ENCODE measurements around the gene GCK. TPM values are rescaled to one million over a fixed set of nuclear protein-coding genes. Genes with fewer than 3 reads are reported as not detected.

The GCK gene
- total and polyA plus RNA-seq, 3 donors from 2014 or later = 0.90 to 1.2 (median 0.94) TPM

DNA sequence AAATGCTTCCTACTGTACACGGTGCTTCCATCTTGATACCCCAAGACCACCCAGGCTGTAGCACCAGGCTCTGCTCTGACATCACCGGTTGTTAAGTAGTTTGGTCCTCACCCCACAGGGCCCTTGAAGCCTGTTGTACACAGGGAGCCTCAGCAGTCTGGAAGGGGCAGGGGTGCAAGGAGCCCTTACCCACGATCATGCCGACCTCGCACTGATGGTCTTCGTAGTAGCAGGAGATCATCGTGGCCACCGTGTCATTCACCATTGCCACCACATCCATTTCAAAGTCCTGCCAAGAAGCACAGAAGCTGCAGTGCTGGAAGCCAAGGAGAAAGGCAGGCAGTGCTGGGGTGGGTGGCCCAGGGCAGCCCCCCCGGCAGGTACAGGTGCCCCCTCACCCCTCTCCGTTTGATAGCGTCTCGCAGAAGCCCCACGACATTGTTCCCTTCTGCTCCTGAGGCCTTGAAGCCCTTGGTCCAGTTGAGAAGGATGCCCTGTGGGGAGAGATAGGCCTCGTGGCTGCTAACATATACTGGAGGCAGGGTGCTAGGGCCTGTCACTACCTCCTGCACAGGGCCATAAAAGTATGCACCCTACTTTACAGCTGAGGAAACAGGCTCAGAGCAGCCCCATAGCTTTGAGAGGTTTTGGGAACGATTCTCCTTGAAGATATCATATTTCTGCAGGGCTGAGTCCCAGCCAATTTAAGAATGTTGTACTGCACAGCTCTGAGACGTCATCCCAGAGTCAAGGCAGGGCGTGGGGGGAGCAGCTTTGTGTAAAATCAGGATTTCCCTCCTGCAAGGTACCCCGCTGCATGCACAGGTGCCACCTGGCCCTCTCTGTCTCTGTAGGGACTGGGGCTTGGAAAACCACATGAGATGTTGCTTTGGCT is 39.4 kb downstream of the GCK start:
- TF ChIP-seq, protein P1, sequence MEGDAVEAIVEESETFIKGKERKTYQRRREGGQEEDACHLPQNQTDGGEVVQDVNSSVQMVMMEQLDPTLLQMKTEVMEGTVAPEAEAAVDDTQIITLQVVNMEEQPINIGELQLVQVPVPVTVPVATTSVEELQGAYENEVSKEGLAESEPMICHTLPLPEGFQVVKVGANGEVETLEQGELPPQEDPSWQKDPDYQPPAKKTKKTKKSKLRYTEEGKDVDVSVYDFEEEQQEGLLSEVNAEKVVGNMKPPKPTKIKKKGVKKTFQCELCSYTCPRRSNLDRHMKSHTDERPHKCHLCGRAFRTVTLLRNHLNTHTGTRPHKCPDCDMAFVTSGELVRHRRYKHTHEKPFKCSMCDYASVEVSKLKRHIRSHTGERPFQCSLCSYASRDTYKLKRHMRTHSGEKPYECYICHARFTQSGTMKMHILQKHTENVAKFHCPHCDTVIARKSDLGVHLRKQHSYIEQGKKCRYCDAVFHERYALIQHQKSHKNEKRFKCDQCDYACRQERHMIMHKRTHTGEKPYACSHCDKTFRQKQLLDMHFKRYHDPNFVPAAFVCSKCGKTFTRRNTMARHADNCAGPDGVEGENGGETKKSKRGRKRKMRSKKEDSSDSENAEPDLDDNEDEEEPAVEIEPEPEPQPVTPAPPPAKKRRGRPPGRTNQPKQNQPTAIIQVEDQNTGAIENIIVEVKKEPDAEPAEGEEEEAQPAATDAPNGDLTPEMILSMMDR (IDR thresholded peaks at IDR 0.05) = no peak
- no peak for TF ChIP-seq POLR2A (IDR thresholded peaks at IDR 0.05)
- intact Hi-C loops (cut with DNase I; ENCODE audit: low total_unique reads) = no loop called here
- Histone ChIP-seq H3K9me3 (no peaks in the 10 kb centered on the region), H3K27me3 (no peaks in the 10 kb centered on the region), H3K27ac (no peak overlapping the region), H3K4me3 (no peak overlapping the region), H3K36me3 (ENCODE audit: low read depth, missing control alignments) (no peaks in the 10 kb centered on the region), H3K4me1 (peaks cover 5% of the 10 kb centered on the region)
- DNase-seq = no peak
- 83 to 97% methylated on average over 9 to 18 of the region's 18 CpGs for WGBS, 2 donors

DNA sequence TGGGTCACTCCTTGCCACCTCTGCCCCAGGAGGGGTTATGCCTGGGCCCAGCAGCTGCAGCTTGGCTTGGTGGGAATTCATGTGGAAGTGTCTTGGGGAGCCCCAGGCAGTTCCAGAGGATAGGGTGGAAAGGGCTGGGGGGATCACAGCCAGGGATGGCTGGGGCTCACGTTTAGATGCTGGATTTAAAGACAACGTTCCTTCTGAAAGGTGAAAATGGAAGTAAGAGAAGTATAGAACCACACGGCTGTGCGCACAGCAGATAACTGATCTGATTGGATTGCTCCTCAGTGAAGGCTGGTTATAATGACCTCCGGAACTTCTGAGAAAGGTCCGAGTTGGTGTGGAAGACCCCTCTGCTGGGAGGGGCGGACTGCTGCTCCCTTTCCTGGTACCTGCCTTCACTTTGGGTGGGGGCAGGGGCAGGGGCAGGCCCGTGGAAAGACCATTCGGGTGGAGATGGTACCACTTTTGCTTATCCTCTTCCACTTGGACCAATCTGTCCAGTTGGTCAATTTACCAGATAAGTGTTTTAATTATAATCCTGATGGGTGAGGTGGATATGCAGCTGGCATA is 40.2 kb downstream of the GCK start:
- H3K9me3 ChIP-seq = no peaks in the 10 kb centered on the region
- no peak for DNase-seq
- intact Hi-C loops (cut with DNase I; ENCODE audit: low total_unique reads) = no loop called here
- no peaks in the 10 kb centered on the region for H3K36me3 ChIP-seq (ENCODE audit: low read depth, missing control alignments)
- no peaks in the 10 kb centered on the region for H3K27me3 ChIP-seq
- TF ChIP-seq, protein P1 (IDR thresholded peaks at IDR 0.05) = no peak
- TF ChIP-seq POLR2A (IDR thresholded peaks at IDR 0.05) = no peak
- peaks cover 5% of the 10 kb centered on the region for H3K4me1 ChIP-seq
- H3K4me3 ChIP-seq = no peak overlapping the region
- H3K27ac ChIP-seq = no peak overlapping the region
- 85 to 86% methylated on average over 9 of the region's 9 CpGs for WGBS, 2 donors

DNA sequence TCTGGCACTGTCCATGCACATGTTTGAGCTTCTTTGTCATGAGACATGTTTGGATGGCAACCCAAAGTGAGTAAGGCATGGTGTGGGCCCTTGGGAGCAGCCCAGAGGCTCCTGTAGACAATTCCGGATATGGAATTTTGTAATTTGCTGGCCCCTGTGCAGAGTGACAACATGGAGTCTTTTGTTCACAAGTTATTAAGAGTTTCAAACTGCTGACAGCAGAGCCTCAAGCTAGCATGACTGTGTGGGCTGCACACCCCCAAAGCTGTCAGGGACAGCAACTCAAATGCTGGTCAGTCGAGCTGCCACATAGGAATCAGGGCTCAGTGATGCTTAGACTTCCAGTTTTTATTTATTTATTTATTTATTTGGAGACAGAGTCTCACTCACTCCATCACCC is 41.1 kb downstream of the GCK start:
- no peaks in the 10 kb centered on the region for H3K36me3 ChIP-seq (ENCODE audit: low read depth, missing control alignments)
- TF ChIP-seq POLR2A (IDR thresholded peaks at IDR 0.05) = no peak
- TF ChIP-seq, protein P1 (IDR thresholded peaks at IDR 0.05) = no peak
- WGBS, 2 donors = 84 to 86% methylated on average over 2 of the region's 2 CpGs
- H3K4me1 ChIP-seq = peaks cover 5% of the 10 kb centered on the region
- H3K4me3 ChIP-seq = no peak overlapping the region
- intact Hi-C loops (cut with DNase I; ENCODE audit: low total_unique reads) = no loop called here
- DNase-seq = no peak
- H3K9me3 ChIP-seq = no peaks in the 10 kb centered on the region
- no peaks in the 10 kb centered on the region for H3K27me3 ChIP-seq
- H3K27ac ChIP-seq = no peak overlapping the region

- TF ChIP-seq POLR2A (IDR thresholded peaks at IDR 0.05) = no peak
- TF ChIP-seq, protein P1 (IDR thresholded peaks at IDR 0.05) = no peak
- intact Hi-C loops (cut with DNase I; ENCODE audit: low total_unique reads) = no loop called here
- H3K9me3 ChIP-seq = no peaks in the 10 kb centered on the region
- 64 to 75% methylated on average over 33 of the region's 33 CpGs for WGBS, 2 donors
- no peak overlapping the region for H3K4me3 ChIP-seq
- H3K4me1 ChIP-seq = peaks cover 5% of the 10 kb centered on the region
- no peaks in the 10 kb centered on the region for H3K36me3 ChIP-seq (ENCODE audit: low read depth, missing control alignments)
- no peak for DNase-seq
- no peaks in the 10 kb centered on the region for H3K27me3 ChIP-seq
- H3K27ac ChIP-seq = no peak overlapping the region
Observed at GRCh38 chr7:44147026-44147991, 41.9 kb downstream of the GCK start.
